Left ventricle myocardium superior (tissue), 1 donor: ENCODE results near the gene CDCA7L. TPM values are rescaled to one million over a fixed set of nuclear protein-coding genes. Genes with fewer than 3 reads are reported as not detected.
"Not testable (repeated sequence)": the region's sequence is repeated elsewhere in the genome, so short reads cannot be mapped to it uniquely, and the experiment has no call there.

Experiments used
- ATAC-seq: fragments of 200-7000 bp; cut with Tn5 transposase; one replicate; pipeline ENCODE4 v1.9.1; 2020; ENCODE audit warnings: mild to moderate bottlenecking, moderate library complexity
- DNase-seq: peaks from one replicate; pipeline ENCODE4 v3.0.0-alpha.2; 2020
- intact Hi-C: fragments of 100-400 bp; cut with micrococcal nuclease; formaldehyde crosslinking; loops from one replicate; pipeline ENCODE4 v1.11.0; 2022
- total RNA-seq: library from RNA; stranded (reverse); fragmentation: NEBNext Ultra II Directional; extraction: Animal tissue kit (Norgen Biotek cat#: 25700); gene quantifications from one replicate; pipeline ENCODE4 v1.2.1, GENCODE V29; 2021
- donor health status: DM: no; HTN: yes; CAD: no; lungs with severe emphysema.

Gene CDCA7L
- total RNA-seq, 1 donor from 2014 or later, result 72.0 TPM

- DNase-seq (no peak), ATAC-seq (no peak)
- intact Hi-C loops, result no loop called here
Observed at GRCh38 chr7:21867226-21867625, 78.5 kb downstream of the CDCA7L start.

GRCh38 chr7:21866731-21867130, 79.0 kb downstream of the CDCA7L start:
- ATAC-seq (no peak), DNase-seq (no peak)
- intact Hi-C loops, result no loop called here

GRCh38 chr7:21865631-21866204, 80.0 kb downstream of the CDCA7L start:
- intact Hi-C loops, DNase-seq: not testable (repeated sequence)
- peak; percentile 19 for ATAC-seq

GRCh38 chr7:21851559-21851967, 94.1 kb downstream of the CDCA7L start:
- DNase-seq (no peak), ATAC-seq (no peak)
- intact Hi-C loops, result no loop called here
